CD4-positive, alpha-beta T cell treated with Interleukin-15 for 1 hour (primary cell): ENCODE results near the gene ARHGAP24.
"Not testable (repeated sequence)": the region's sequence is repeated elsewhere in the genome, so short reads cannot be mapped to it uniquely, and the experiment has no call there.

ENCODE experiments used
- DNase-seq: peaks from one replicate; pipeline ENCODE4 v3.0.0-alpha.2; 2020

Gene ARHGAP24

DNA sequence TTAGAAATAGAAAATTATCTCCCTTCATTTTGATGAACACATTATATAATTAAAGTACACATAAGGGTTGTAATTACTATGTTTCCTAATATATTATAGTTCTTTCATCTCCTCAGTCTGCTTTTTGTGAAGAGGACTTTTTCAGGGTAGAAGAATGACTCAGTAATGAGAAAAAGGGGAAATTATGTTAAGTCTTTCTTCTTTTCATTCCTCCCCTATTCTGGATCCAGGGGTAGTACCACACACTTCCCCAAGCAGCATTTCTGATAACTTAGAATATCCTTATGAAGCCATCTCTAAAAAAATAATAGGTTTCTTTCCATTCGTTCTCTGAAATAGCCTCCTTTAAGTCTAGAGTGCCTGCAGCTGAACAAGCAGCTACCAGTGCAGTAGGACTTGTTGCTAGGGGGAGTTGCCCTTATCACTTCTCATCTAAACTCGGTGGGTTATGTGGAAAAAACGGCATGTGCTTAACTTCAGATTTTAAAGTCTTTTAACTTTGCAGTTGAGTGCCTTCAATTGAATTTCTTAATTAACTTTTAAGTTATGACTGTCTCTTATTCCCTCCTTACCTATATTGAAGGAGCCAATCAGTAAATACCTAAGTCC is 184.8 kb downstream of the ARHGAP24 start:
- DNase-seq = no peak

DNA sequence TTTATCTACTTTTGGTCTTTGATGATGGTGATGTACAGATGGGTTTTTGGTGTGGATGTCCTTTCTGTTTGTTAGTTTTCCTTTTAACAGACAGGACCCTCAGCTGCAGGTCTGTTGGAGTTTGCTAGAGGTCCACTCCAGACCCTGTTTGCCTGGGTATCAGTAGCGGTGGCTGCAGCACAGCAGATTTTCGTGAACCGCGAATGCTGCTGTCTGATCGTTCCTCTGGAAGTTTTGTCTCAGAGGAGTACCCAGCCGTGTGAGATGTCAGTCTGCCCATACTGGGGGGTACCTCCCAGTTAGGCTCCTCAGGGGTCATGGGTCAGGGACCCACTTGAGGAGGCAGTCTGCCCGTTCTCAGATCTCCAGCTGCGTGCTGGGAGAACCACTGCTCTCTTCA is 191.7 kb downstream of the ARHGAP24 start:
- DNase-seq = not testable (repeated sequence)

DNA sequence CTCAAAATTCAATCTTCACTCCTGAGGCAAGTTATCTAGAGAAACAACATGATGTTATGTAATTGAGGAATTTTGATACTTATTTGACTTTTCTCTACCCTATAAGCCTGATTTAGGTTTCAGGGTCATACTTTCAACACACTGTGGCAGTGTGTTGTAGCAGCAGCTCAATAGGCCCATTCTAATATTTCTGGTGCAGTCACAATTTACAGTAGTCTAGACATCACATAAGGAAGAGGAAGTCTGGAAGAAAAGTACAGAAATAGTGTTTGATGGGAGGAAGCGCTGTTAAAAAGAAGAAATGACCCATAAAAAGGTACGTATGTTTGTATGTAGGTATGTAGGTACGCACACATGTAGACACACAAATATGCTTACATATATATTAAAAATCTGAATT is 194.3 kb downstream of the ARHGAP24 start:
- no peak for DNase-seq

DNA sequence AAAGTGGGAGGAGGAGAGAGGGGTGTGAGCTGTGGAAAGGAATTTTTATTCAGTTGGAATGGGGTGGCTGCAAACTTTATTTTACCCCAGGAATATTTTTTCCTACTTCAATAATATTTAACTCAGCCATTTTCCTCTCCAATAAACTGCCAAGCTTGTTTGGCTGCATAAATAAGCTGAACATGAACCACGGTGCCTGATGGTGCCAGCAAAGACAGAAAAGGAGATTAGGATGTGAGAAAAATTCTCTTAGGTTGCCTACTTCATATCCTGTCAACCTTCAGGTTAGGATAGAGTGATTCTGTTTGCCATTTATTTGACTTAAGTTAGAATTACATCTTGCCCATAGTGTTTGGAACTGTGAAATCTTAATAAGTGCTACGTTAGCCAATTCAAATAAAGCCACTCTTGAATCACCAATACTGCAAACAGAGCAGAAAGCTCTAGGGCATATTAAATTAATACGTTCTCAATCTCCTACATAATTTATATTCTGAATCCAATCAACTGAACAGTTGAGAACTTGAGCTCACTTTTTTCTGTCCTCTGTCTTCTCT is 195.1 kb downstream of the ARHGAP24 start:
- DNase-seq = no peak

DNA sequence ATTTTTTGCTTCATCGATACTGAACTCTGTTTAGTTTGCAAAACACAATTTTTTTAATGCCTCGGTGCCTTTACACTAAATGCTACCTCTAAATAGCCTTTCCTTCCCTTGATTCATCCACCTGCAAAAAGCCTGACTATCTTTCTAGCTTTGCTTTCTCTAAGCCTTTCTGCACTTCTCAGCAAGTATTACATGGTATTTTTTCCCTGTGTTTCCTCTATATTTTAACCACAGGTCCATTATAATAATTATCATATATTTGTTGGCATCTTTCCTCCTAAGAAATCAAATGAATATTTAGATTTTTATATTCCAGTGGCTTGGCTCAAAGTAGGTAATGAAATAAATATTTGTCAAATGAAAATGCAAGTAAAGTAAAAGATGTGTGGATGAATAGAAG is 196.2 kb downstream of the ARHGAP24 start:
- no peak for DNase-seq

DNA sequence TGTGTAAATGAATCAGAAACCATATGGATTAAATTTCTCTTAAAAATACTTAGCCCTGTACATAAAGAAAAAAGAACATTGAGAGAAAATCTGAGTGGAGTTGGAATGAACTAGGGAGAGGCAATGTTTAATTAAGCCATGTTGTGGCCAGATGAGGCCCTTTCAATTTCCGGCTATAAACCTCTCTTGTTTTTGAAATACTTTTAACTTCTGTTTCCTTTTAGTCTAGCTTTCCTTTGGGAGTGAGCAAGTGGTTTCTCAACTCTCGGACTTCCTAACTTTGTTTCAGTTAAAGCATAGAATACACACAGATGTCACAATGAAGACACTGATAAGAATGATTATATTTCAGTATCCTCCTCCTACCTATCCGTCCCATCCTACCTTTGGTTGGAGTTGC is 197.2 kb downstream of the ARHGAP24 start:
- DNase-seq = no peak

DNA sequence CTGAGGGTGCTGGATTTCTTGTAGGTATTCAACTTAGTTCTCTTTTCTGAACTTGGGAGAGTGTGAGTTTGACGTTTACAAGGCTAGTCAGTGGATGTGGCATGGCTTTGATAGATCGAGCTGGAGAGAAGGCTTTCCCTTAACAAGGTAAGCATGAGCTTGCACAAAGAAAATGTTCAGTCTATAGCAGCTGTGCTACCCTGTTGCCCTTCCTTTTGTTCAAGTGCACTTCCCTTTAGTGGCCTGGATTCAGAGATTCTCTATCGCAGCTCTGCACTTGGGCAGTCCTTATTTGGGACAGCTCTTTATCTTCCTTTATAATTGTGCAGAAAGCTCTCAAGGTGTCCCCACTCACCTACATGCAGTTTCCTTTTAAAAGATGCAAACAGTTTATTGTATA is 198.0 kb downstream of the ARHGAP24 start:
- DNase-seq = no peak

DNA sequence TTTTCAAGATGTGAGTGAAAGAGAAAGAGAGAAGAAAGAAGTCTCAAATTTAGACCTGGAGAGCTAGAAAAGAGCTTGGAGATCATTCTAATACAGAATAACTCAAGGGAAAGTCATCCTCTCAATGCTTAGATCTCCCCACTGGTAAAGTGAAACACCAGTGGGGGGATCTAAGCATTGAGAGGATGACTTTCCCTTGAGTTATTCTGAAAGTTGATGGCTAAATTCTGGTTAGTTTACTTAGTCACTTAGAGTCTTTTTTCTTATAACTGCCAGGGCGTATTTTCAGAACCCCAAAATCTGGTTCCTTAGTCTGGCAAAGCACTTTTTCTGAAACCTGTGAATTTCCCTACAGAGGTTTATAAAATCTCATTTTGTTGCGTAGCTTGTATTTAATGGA is 198.6 kb downstream of the ARHGAP24 start:
- no peak for DNase-seq

DNA sequence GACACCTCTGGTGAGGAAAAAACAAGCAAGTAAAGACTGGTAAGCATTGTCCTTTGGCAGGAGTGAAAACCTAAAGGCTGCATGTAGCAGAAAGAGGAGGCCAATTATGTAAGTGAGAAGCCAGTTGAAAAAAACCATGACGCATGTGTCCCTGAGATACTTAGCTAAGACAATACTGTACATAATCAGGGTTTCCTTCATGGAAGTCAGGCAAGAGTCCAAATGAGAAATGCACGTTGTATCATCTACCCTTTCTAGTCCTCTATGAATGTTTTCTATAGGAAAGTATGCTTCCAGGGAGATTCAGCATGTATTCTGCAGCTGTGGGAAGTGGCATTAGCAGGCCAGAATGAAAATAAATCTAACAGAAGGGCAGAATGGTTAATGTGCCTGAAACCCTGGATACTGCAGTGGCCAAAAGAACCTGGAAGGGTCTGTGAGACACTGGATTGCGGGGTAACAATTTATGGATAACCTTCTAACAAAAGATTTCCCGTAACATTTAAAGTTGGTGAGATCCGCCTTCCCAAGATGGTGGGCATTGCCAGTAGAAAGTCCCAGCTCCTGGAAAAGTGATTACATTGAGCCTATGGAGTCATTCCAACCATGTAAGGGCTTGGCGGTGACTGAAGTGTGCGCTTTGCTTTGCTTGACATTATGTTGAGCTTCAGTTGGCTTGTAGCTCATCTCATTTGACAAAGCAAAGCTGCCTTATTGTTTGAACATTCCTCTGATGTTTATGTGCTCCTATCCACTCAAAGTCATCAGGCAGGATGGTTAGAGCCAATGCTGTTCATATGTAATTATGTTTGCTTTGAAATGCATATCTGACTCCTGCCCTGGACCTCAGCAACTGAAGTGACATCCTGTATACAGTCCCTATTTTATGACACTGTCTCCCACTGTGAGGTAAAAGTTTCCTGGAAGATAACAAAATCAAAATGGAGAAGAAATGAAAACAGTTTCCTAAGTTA is 200.4 kb downstream of the ARHGAP24 start:
- DNase-seq = no peak

DNA sequence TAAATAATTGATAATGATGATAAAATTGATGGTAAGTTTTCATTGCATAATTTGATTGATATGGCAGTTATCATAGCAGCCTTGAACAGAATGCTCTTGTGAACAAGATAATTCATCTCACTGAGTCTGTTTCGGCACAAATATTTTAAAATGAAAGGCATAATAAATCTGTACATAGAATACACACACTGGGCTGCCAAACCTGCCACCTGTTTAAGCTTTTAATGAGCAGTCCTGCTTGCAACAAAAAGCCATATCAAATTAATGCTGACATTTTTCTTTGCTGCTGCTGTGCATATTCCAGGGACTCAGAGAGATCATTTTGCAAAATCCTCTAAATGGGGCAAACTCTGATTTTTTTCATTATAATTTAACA is 201.1 kb downstream of the ARHGAP24 start:
- no peak for DNase-seq

DNA sequence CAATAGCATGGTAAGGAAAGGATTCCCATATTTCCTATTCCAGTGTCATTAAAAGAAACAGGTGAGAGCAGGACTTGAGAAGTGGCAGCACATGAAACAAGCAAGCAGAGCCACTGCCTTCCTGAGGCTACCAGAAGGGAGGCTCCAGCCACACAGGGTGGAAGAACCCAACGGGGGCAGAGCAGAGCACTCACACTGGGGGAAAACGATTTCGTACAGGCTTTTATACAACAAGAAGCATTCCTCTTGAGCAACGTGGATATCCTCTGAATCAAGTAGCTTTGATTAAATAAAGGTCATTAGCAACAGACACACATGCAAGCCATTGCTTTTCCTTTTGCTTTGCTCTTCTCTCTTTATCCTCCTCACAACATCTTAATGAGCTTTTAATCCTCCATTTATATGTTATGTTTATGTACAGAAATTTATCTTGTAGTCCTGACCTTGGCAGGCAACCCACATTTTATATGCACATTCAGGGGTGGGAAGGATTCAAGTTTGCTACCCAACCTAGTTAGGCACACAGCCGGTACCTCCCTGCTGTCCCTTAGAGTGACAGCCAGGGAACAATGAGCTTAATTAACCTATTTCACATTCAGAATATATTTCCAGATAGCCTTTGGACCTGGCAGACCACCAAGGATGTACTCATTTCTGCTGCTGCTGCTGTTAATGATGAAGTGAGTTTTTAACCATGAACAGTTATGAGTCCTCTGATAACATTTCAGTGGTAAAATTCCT is 202.1 kb downstream of the ARHGAP24 start:
- no peak for DNase-seq

DNA sequence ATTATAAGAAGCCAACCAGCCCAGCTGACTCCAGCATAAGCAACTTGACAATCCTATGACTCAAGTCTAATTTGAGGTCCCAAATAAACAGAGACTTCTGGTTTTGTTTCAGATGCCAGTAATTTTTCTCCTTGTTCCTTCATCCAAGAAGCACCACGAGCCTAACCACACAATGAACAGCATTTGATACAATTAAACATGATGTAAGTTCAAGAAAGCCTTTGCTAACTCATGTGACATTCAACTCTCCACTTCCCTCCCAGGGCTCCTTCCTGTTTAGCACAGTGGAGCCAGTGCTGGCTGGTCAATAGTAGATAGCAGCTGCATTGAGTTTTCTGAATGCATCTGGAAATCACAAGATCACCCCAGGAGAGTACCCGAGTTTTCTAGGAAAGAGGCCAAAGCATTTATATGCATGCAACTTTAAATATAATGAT is 206.3 kb downstream of the ARHGAP24 start:
- peak; percentile 30 for DNase-seq

DNA sequence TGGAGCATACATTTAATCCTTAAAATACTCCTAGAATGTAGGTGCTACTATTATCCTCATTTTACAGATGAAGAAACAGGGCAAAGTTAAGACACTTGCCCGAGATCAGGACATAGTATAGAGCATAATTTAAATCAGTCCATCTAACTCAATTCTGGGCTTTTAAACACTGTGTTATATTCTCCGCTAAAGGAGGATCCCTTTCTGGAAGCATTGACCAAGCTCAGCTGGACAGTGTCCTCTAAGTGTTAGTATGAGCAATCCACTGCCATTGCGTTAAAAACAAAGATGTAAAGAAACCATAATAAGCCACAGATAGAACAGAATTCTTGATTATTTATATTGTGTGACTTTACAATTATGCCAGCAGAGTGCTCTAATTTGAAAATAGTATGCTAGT is 207.0 kb downstream of the ARHGAP24 start:
- DNase-seq = no peak

DNA sequence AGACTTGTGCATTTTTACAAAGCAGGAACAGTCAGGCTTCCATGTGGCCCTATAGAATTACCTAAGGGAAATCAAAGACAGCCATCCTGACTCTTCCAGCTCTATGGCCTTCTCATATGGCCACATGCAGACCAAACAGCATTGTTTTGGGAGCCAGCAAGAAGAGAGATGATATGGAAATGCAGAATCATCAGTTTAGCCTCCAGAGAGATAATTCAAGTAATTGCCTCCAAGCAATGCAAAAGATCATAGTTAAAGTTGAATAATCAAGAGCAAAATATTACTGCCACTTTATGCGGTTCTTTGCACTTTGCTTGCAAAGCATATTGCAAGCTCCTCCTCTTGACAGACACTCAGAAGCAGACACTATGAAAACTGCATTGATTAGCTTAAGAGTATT is 207.4 kb downstream of the ARHGAP24 start:
- DNase-seq = no peak

DNA sequence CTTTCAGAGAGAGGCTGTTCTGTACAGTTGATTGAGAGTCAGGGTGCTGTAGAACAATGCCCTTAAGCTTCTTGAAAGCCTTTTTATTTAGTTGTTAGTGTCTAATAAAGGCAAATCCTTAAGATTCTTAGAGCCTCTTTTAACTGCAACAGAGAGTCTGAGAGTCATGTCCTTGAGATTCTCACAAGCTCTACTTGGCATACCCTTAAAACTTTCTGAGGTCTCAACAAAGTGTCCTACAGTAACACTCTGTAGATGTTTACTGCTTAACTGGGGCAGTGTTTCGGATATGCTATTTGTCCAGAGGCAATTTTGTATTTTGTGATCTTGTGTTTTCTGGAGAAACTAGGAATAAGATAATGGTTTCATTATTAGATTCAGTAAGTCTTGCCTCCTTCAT is 209.7 kb downstream of the ARHGAP24 start:
- no peak for DNase-seq

DNA sequence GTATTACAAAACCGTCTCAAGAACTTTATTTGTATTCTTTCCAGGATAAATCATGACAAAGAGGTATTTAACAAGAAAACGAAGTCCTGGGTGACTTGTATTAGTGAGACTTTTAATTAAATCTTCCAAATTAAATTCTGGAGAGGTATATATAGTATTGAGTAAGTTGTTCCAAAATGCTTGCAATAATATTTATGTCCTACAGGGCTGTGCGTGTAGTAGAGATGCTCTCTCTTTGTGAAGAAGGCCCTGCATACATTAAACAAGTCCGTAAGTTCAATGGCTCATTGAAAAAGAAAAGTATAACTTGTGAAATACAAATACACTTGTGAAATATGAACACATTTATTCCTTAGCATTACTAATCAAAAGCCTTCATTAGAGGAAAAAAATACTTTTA is 211.4 kb downstream of the ARHGAP24 start:
- no peak for DNase-seq

DNA sequence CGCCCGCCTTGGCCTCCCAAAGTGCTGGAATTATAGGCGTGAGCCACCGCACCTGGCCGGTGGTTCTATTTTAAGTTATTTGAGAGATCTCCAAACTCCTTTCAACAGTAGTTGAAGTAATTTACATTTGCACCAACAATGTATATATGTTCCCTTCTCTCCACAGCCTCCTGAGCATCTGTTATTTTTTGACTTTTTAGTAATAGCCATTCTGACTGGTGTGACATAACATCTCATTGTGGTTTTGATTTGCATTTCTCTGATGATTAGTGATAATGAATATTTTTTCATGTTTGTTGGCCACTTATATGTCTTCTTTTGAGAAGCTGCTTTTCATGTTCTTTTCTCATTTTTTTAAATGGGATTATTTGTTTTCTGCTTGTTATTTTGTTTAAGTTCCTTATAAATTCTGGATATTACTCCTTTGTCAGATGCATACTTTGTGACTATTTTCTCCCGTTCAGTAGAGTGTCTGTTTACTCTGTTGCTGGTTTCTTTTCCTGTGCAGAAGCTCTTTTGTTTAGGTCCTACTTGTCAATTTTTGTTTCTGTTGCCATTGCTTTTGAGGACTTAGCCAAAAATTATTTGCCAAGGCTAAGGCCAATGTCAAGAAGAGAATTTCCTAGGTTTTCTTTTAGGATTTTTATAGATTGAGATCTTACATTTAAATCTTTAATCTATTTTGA is 213.2 kb downstream of the ARHGAP24 start:
- no peak for DNase-seq

DNA sequence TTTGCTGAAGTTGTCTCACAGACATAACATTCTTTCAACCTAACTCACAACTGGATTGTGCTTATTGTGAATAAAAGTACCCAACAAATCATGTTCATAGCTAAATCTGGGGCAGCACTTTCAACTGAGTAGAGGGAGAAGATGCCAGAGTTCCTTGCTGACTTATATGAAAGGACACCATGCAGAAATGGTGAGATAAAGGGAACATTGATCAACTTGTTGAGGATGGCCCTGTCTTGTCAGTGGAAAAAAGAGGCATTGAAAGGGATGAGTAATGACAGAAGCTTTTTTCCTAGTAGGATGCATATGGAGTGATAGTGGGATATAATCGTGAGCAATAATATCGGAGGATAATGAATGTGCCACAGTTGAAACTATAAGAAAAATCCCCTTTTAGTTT is 221.7 kb downstream of the ARHGAP24 start:
- DNase-seq = no peak

DNA sequence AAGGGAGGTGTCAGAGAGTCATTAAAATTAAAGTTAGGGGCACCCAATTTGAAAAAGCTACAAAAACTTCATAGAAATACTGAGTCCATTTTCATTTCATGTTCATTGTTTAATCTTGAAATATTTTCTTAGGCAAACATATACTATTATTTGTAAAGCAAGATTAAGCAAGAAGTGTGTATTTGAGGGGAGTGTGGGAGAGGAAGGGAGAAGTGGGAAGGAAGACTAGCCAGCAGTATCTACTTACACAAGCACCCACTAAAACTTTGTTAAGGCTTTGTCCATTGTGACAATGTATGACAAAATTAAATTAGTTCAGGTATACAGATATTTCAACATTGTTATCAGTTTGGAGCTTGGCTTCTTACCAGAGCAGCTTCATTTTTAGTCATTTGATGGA is 222.9 kb downstream of the ARHGAP24 start:
- DNase-seq = no peak

DNA sequence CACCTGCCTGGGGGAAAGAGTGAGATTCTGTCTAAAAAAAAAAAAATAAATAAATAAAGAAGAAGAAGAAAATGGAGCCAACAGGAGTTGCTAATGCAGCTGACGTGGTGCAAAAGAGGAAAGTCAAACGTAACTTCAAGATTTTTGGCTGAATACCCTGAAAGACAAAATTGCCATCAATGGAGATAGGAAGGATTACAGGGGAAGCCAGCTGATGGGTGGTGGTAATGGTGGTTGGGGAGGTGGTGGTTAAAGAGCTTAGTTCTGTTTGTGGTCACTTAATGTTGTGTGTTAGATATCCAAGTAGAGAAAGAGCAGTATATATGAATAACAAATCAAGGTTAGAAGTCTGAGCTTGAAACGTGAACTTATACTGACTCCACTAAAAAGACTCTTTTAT is 225.4 kb downstream of the ARHGAP24 start:
- no peak for DNase-seq

DNA sequence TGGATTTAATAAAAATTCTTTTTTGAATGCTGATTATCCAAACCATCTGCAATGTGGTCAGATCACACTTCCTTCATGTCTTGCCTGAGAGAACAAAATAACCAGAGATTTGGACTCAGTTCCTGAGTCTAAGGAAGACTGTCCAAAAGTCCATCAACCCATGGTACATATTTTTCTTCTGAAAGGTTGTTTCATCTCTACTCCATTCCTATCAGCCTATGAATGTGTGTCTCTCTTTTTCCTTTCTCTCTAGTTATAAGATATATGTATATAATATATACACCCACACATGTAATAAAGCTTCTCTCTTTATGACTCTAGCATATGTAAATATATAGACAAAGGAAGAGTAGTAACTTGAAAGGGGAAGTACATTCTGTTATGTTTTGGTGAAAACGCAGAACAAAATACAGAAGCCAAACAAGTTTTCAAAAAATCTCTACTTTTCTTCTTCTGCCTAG is 226.9 kb downstream of the ARHGAP24 start:
- DNase-seq = no peak

DNA sequence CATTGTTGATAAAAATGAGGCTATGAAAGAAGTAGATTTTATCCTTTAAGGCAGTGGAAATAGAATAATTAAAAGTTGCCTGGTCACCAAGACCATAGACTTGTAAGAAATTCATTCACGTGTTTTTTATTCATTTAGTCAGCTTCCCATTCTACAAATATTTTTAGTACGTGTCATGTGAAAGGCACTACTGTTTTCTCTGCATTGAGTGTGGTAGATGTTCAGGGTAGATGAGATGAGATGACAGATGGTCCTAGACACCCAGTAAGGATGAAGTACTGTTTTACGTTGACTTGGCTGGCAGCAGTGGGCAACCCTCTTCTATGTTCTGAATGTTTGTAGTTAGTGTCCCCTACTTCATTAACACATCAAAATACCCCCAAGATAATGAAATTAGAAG is 228.1 kb downstream of the ARHGAP24 start:
- DNase-seq = no peak

DNA sequence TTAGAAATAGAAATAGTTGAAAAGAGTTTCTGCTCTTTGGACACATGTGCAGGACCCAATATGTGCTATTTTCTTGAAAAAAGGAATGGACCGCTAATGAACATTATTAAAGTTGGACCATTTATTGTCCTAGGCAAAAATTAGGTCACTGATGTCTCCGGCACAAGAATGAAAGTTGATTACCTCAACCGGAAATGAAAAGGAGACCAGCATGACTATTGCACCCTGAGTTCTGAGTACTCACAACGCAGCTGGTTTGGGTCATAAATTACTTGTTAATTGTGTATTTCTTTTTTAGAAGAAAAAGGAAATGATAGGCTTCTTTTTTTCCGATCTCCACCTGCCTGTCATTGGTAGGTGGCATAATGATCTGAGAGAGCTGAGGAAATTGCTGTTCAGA is 232.7 kb downstream of the ARHGAP24 start:
- DNase-seq = no peak
